ENCODE data around the gene FAM111A.

DNA sequence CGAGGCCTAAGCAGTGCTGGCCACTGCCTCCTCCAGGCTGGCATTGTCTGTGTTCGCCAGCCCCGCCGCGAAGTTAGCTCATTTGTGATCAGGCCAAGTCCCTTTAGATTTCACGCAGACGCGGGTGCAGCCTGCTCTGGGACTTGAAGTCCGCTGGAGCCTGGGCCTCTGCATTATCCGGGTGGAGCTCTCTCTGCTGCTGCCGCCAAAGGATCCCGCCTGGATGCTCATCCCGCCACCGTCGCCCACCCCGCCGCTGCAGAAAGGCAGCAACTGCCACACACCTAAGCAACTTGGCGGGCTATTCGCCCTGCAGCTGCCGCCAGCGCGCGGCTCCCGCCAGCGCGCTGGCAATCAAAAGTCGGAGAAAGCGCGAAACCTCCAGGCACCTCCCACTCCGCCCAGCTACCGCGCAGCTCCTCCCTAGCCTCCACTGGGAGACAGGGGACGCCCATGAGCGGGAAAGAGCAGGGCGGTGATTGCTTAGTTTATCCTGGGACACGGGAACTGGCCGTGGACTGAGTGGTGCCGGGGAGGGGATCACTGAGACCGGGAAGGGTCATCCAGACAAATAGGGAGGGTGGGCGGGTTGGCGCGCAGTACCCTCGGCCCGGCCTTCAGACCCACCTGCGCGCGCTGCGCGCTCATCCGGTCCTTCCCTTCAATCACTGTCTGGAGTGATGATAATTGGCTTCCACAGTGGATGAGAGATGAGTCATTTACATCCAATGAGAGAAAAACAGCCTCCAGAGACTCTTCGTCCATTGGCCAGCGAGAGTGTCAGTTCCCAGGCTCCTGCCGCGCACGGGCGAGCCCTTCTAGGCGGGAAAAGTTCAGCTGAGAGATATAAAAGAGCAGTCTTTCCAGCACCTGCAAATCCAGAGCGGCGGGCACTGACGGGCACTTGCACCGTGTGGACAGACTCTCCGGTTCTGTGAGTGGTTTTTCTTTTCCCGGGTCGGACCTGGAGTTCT lies 36.0 kb upstream of the FAM111A start, which contains the start of gene FAM111B:
- TF ChIP-seq, protein P1, sequence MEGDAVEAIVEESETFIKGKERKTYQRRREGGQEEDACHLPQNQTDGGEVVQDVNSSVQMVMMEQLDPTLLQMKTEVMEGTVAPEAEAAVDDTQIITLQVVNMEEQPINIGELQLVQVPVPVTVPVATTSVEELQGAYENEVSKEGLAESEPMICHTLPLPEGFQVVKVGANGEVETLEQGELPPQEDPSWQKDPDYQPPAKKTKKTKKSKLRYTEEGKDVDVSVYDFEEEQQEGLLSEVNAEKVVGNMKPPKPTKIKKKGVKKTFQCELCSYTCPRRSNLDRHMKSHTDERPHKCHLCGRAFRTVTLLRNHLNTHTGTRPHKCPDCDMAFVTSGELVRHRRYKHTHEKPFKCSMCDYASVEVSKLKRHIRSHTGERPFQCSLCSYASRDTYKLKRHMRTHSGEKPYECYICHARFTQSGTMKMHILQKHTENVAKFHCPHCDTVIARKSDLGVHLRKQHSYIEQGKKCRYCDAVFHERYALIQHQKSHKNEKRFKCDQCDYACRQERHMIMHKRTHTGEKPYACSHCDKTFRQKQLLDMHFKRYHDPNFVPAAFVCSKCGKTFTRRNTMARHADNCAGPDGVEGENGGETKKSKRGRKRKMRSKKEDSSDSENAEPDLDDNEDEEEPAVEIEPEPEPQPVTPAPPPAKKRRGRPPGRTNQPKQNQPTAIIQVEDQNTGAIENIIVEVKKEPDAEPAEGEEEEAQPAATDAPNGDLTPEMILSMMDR (IDR thresholded peaks at IDR 0.05 in 2 of 3, conservative IDR thresholded peaks at IDR 0.05 in 1 of 3; ENCODE audit: insufficient read depth in 2 of 3, low read depth in 1 of 3, low read length in 3 of 3), result no peak
- no peak for TF ChIP-seq POLR2A (conservative IDR thresholded peaks at IDR 0.05)
- no peak for TF ChIP-seq SAP30 (IDR thresholded peaks at IDR 0.05; ENCODE audit: borderline replicate concordance, insufficient read depth, low read depth, low read length, poor library complexity, severe bottlenecking)
- TF ChIP-seq HOXB6 (CRISPR knock-in tag; IDR thresholded peaks at IDR 0.05; ENCODE audit: borderline replicate concordance), result no peak
- TF ChIP-seq SP1 (CRISPR knock-in tag; IDR thresholded peaks at IDR 0.05), result no peak
- no peak for TF ChIP-seq ZNF174 (CRISPR knock-in tag; IDR thresholded peaks at IDR 0.05)
- no peak for TF ChIP-seq KAT2B (IDR thresholded peaks at IDR 0.05; ENCODE audit: low read depth, low read length)
